ENCODE data around the gene SAP30L.

SAP30L gene

GRCh38 chr5:154466671-154467070 lies 20.9 kb downstream of the SAP30L start:
- DNase-seq = no peak

- DNase-seq = peak; percentile 72
Observed at GRCh38 chr5:154467655-154468354, 22.0 kb downstream of the SAP30L start.

GRCh38 chr5:154470137-154470536 lies 24.3 kb downstream of the SAP30L start:
- no peak for DNase-seq

GRCh38 chr5:154470947-154471870 lies 25.4 kb downstream of the SAP30L start:
- DNase-seq = no peak

GRCh38 chr5:154472871-154473580 lies 27.2 kb downstream of the SAP30L start:
- DNase-seq = no peak

GRCh38 chr5:154473581-154474283 lies 27.9 kb downstream of the SAP30L start:
- no peak for DNase-seq

GRCh38 chr5:154474396-154475334 lies 28.9 kb downstream of the SAP30L start:
- no peak for DNase-seq

GRCh38 chr5:154475591-154476353 lies 30.0 kb downstream of the SAP30L start:
- no peak for DNase-seq

- no peak for DNase-seq
Observed at GRCh38 chr5:154476354-154477205, 30.8 kb downstream of the SAP30L start.

- no peak for DNase-seq
Observed at GRCh38 chr5:154477382-154478223, 31.8 kb downstream of the SAP30L start.

GRCh38 chr5:154478224-154478565 lies 32.4 kb downstream of the SAP30L start, which contains the start of gene HAND1:
TSS of gene HAND1 (minus strand) at chr5:154478227. CDS start at chr5:154478008, 219 bp downstream.
- no peak for DNase-seq

GRCh38 chr5:154478752-154479159 lies 33.0 kb downstream of the SAP30L start:
- DNase-seq = no peak

- no peak for DNase-seq
Observed at GRCh38 chr5:154479160-154479943, 33.6 kb downstream of the SAP30L start.

- no peak for DNase-seq
Observed at GRCh38 chr5:154479944-154480750, 34.4 kb downstream of the SAP30L start.

- no peak for DNase-seq
Observed at GRCh38 chr5:154480847-154481246, 35.0 kb downstream of the SAP30L start.

GRCh38 chr5:154481584-154482381 lies 36.0 kb downstream of the SAP30L start:
- no peak for DNase-seq

Data from activated CD4-positive, alpha-beta T cell treated with anti-CD3 and anti-CD28 coated beads, Interleukin-2, amount 50 U/mL, for 1 hour (primary cell).